AG10803 (cell line): ENCODE data around the gene TRAF3.

Experiments
- DNase-seq: peaks from one replicate; pipeline ENCODE4 v3.0.0; 2010; ENCODE audit warnings: low read depth
- H3K4me3 ChIP-seq: 2 replicates; pipeline ENCODE4 v1.5.1; 2011; ENCODE audit warnings: mild to moderate bottlenecking, low read length, control low read depth
- TF ChIP-seq, protein P1 (sequence below): conservative IDR thresholded peaks from 2 replicates; pipeline ENCODE4 v1.5.1; 2011; ENCODE audit warnings: mild to moderate bottlenecking, low read length, control low read depth, inconsistent platforms

The TRAF3 gene

DNA sequence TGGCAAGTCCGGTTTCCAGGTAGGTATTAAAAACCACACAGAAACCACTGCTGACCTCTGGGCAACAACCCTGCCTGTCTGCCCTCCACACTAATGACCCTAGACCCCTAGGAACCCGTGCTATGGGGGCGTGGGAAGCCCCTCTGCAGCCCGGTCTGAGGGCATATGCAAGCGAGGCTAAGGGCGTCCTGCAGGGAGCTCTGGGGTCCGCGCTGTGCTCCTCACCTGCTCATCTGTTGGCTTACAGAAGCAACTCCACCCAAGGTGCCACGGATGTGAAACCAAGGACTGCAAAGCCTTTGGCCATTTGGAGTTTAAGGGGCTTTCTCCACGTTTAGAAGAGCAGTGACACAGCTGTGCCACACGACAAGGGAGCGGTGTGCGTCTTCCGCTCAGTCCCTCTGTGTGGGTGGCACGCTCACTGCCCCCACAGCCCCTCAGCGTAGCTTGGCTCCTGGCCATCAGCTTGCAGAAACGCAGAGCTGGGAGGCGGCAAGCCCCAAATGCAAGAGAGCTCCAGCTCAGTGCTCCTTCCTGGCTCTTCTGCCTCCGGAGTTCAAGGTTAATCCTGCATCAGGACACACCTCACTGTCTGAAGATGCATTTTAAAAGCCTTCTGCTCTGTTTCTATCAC, 163.6 kb downstream of the TRAF3 start:
- TF ChIP-seq, protein P1, sequence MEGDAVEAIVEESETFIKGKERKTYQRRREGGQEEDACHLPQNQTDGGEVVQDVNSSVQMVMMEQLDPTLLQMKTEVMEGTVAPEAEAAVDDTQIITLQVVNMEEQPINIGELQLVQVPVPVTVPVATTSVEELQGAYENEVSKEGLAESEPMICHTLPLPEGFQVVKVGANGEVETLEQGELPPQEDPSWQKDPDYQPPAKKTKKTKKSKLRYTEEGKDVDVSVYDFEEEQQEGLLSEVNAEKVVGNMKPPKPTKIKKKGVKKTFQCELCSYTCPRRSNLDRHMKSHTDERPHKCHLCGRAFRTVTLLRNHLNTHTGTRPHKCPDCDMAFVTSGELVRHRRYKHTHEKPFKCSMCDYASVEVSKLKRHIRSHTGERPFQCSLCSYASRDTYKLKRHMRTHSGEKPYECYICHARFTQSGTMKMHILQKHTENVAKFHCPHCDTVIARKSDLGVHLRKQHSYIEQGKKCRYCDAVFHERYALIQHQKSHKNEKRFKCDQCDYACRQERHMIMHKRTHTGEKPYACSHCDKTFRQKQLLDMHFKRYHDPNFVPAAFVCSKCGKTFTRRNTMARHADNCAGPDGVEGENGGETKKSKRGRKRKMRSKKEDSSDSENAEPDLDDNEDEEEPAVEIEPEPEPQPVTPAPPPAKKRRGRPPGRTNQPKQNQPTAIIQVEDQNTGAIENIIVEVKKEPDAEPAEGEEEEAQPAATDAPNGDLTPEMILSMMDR = no peak
- no peak overlapping the region for H3K4me3 ChIP-seq
- DNase-seq = no peak

- H3K4me3 ChIP-seq = no peak overlapping the region
- TF ChIP-seq, protein P1 = no peak
- DNase-seq = no peak
Measured at GRCh38 chr14:102941419-102942011, 164.3 kb downstream of the TRAF3 start.

GRCh38 chr14:102942069-102942468, 164.8 kb downstream of the TRAF3 start:
- TF ChIP-seq, protein P1 = no peak
- H3K4me3 ChIP-seq = no peak overlapping the region
- no peak for DNase-seq

- DNase-seq = no peak
- TF ChIP-seq, protein P1 = no peak
- H3K4me3 ChIP-seq = no peak overlapping the region
Measured at GRCh38 chr14:102943454-102943853, 166.2 kb downstream of the TRAF3 start.

DNA sequence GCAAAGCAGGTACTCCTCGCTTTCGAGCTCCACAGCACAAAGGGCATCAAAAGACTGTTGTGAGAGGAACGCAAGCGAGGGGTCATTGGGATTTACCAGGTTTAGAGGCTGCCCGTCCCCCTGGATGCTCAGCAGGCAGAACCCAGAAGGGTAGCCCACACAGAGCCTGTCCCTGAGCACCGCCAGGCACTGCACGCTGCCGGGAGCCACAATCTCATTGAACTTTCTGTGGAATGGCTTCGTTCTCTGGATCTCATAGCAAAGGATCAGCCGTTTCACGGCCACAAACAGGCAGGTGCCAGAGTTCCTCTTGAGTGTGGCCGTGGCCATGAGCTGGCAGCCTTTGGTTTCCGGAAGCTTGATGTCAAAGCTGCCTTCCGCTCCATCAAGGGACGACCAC, 166.7 kb downstream of the TRAF3 start:
- no peak overlapping the region for H3K4me3 ChIP-seq
- TF ChIP-seq, protein P1 = no peak
- no peak for DNase-seq

DNA sequence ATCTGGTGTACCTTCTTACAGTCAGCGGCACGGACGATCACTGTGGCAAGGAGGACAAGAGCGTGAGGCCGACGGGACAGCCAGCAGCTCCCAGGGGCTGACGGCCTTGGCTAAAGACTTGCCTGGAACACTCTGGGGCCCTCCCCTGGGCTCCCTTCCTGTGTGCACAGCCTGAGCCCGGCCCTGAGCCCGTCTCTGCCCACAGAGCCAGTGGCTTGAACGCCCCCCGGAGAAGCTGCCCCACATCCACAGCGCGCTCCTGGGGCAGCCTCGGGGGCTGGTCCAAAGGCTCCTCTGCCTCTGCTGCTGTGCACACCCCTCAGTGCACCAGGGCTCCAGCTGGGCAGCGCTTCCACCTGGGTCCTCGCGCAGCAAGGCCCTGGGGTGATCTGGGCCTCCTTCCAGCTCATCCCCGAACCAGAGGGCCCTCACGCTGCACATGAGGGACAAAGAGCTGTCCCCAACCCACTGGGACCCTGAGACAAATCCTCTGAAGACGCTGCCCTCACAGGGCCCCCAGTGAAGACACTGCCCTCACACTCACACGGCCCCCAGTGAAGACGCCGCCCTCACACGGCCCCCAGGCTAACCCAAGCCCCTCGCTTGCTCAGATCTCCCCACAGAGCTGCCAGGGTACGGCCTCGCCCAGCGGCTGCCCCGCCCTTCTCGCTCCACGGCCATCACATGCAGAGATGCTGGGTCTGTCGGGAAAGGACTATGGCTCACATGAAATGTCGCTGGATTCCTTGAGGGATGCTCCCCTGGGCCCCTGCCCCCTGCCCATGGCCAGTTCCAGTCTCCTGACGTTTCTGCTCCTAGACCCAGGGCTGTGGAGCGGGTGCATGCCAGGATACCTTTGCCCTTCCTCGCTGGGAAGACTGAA, 167.4 kb downstream of the TRAF3 start:
- DNase-seq = no peak
- H3K4me3 ChIP-seq = no peak overlapping the region
- TF ChIP-seq, protein P1 = no peak
